SK-N-SH (cell line): Measurements from ENCODE around the gene DNAJC10. TPM values are rescaled to one million over a fixed set of nuclear protein-coding genes. Genes with fewer than 3 reads are reported as not detected.

Source experiments
- CTCF ChIA-PET: fragments of 300-600, 350-600 bp; formaldehyde crosslinking; extraction: SDS; loops from one replicate; lab custom pipeline; 2021; lab: Yijun Ruan, JAX
- POLR2A ChIA-PET: fragments of 350-600 bp; sonication (Branson Sonifier 250); formaldehyde crosslinking; extraction: SDS; loops from one replicate; lab custom pipeline; 2020; ENCODE audit warnings: antibody characterized with exemption, inconsistent platforms; lab: Yijun Ruan, JAX
- DNase-seq: peaks from one replicate; pipeline ENCODE4 v3.0.0; 2012
- H2AFZ ChIP-seq: fragments of 200-600 bp; sonication (generic); 2 replicates; pipeline ENCODE4 v1.8.1; 2016; ENCODE audit warnings: antibody characterized with exemption, mild to moderate bottlenecking, low read depth
- H3F3A ChIP-seq: fragments of 200-600 bp; sonication (generic); replicated peaks from 2 replicates; pipeline ENCODE3; 2016; ENCODE audit warnings: antibody characterized with exemption, mild to moderate bottlenecking; ENCODE audit not compliant: insufficient read depth
- H3K27ac ChIP-seq, 2 experiments: fragments of 200-500 bp in 1 of 2; fragments of 200-600 bp in 1 of 2; sonication (Bioruptor generic) in 1 of 2; sonication (generic), shearing (Covaris generic) in 1 of 2; 2 replicates each; pipeline versions ENCODE4 v1.5.1 to v1.6.1; 2014 to 2016; ENCODE audit warnings: low read depth in 2 of 2, inconsistent platforms in 1 of 2, low read length in 1 of 2, mild to moderate bottlenecking in 1 of 2, mixed read lengths in 1 of 2
- H3K27me3 ChIP-seq: fragments of 200-600 bp; sonication (generic), shearing (Covaris generic); 2 replicates; pipeline ENCODE4 v1.6.1; 2016; ENCODE audit warnings: mixed run types; ENCODE audit not compliant: insufficient read depth
- H3K36me3 ChIP-seq, 2 experiments: fragments of 200-500 bp in 1 of 2; fragments of 200-600 bp in 1 of 2; sonication (Bioruptor generic) in 1 of 2; sonication (generic) in 1 of 2; replicated peaks in 1 of 2; 2 replicates each; pipeline versions ENCODE3 to v1.5.1; 2014 to 2016; ENCODE audit warnings: low read length in 1 of 2, mild to moderate bottlenecking in 1 of 2; ENCODE audit not compliant: insufficient read depth in 2 of 2, control insufficient read depth in 1 of 2
- H3K4me1 ChIP-seq, 2 experiments: fragments of 200-500 bp in 1 of 2; fragments of 200-600 bp in 1 of 2; sonication (Bioruptor generic) in 1 of 2; sonication (generic), shearing (Covaris generic) in 1 of 2; 2 replicates each; pipeline versions ENCODE4 v1.5.1 to v1.6.1; 2014 to 2016; ENCODE audit warnings: low read depth in 1 of 2, low read length in 1 of 2, mixed run types in 1 of 2; ENCODE audit not compliant: insufficient read depth in 2 of 2, control insufficient read depth in 1 of 2
- H3K4me2 ChIP-seq: fragments of 200-600 bp; sonication (generic), shearing (Covaris generic); 2 replicates; pipeline ENCODE4 v1.6.1; 2017; ENCODE audit warnings: mixed run types
- H3K4me3 ChIP-seq, 2 experiments: fragments of 200-500 bp in 1 of 2; fragments of 200-600 bp in 1 of 2; sonication (Bioruptor generic) in 1 of 2; sonication (generic), shearing (Covaris generic) in 1 of 2; 2 replicates each; pipeline versions ENCODE4 v1.5.1 to v1.8.1; 2014 to 2016; ENCODE audit warnings: low read depth in 2 of 2, inconsistent platforms in 1 of 2, low read length in 1 of 2, mild to moderate bottlenecking in 1 of 2, mixed read lengths in 1 of 2, moderate library complexity in 1 of 2
- H3K79me2 ChIP-seq: fragments of 200-600 bp; sonication (generic); 2 replicates; pipeline ENCODE4 v1.8.1; 2017; ENCODE audit warnings: mild to moderate bottlenecking; ENCODE audit not compliant: insufficient read depth
- H3K9ac ChIP-seq: fragments of 200-600 bp; sonication (generic); 2 replicates; pipeline ENCODE4 v1.6.1; 2017; ENCODE audit warnings: mixed run types
- H3K9me2 ChIP-seq: fragments of 200-600 bp; sonication (generic); 2 replicates; pipeline ENCODE4 v1.6.1; 2017; ENCODE audit warnings: mixed run types
- H3K9me3 ChIP-seq: fragments of 200-600 bp; sonication (generic); 2 replicates; pipeline ENCODE4 v1.6.1; 2017; ENCODE audit warnings: mixed run types, mild to moderate bottlenecking, moderate library complexity
- H4K20me1 ChIP-seq: fragments of 200-600 bp; sonication (generic); 2 replicates; pipeline ENCODE4 v1.6.1; 2017; ENCODE audit warnings: mild to moderate bottlenecking, mixed run types; ENCODE audit not compliant: insufficient read depth
- CTCF ChIP-seq: fragments of 200-600 bp; sonication (generic); IDR thresholded peaks from 2 replicates; pipeline ENCODE4 v1.6.1; 2017; ENCODE audit warnings: antibody characterized with exemption, mild to moderate bottlenecking, moderate library complexity
- FOSL2 ChIP-seq: IDR thresholded peaks from 2 replicates; pipeline ENCODE4 v1.4.0; 2012; ENCODE audit warnings: low read depth, mild to moderate bottlenecking, moderate library complexity, borderline replicate concordance
- FOXJ3 ChIP-seq: sonication (generic); formaldehyde crosslinking; IDR thresholded peaks from 2 replicates; pipeline ENCODE4 v1.5.1; 2020; ENCODE audit warnings: mild to moderate bottlenecking, missing genetic modification reagents
- FOXM1 ChIP-seq: IDR thresholded peaks from 2 replicates; pipeline ENCODE4 v1.4.0; 2012; ENCODE audit warnings: low read depth, mild to moderate bottlenecking
- GABPA ChIP-seq: IDR thresholded peaks from 2 replicates; pipeline ENCODE4 v1.4.0; 2012; ENCODE audit warnings: low read depth, mild to moderate bottlenecking
- GATA2 ChIP-seq: sonication (generic); formaldehyde crosslinking; IDR thresholded peaks from 2 replicates; pipeline ENCODE4 v1.5.0; 2020; ENCODE audit warnings: mild to moderate bottlenecking, missing genetic modification reagents
- POLR2AphosphoS5 ChIP-seq: IDR thresholded peaks from 2 replicates; pipeline ENCODE4 v1.6.1; 2012; ENCODE audit warnings: low read depth, low read length
- SMC3 ChIP-seq: IDR thresholded peaks from 2 replicates; pipeline ENCODE4 v1.6.1; 2012; ENCODE audit warnings: low read depth, low read length, improper control_type of control experiment
- TAF1 ChIP-seq: IDR thresholded peaks from 2 replicates; pipeline ENCODE4 v1.6.1; 2012; ENCODE audit warnings: low read depth, mild to moderate bottlenecking, low read length, moderate library complexity, borderline replicate concordance
- TCF12 ChIP-seq: IDR thresholded peaks from 2 replicates; pipeline ENCODE4 v1.4.0; 2012
- TEAD4 ChIP-seq: IDR thresholded peaks from 2 replicates; pipeline ENCODE4 v1.4.0; 2012; ENCODE audit warnings: mild to moderate bottlenecking, borderline replicate concordance; ENCODE audit not compliant: insufficient read depth
- USF1 ChIP-seq: IDR thresholded peaks from 2 replicates; pipeline ENCODE4 v1.4.0; 2012; ENCODE audit warnings: low read depth, borderline replicate concordance
- USF2 ChIP-seq: fragments of 150-350 bp; IDR thresholded peaks from 2 replicates; pipeline ENCODE4 v1.6.1; 2017; ENCODE audit warnings: antibody characterized with exemption, low read length, low read depth, borderline replicate concordance
- WGBS: methylation state at CpG from one replicate; pipeline ENCODE4 v1.1.6; 2017; ENCODE audit warnings: low lambda C conversion rate; 5-methylcytosine and 5-hydroxymethylcytosine counted together
- polyA plus RNA-seq, 3 experiments: library from polyadenylated mRNA; depleted of rRNA; stranded (reverse); fragments of >200 nt; gene quantifications; 2 replicates each; pipeline ENCODE4 v1.2.3, GENCODE V29; 2012

Gene DNAJC10
- polyA plus RNA-seq, 1 of the 3 experiments (the other 2 are of a cell fraction) = 30.8 TPM

- no peak for DNase-seq
These were observed 111.3 kb downstream of the DNAJC10 start for GRCh38 chr2:182827182-182827879.

More at GRCh38 chr2:182827182-182827879, 111.3 kb downstream of the DNAJC10 start:
- no peaks in the 10 kb centered on the region for H3K36me3 ChIP-seq
- no peaks in the 10 kb centered on the region for H3K9me3 ChIP-seq
- no peaks in the 10 kb centered on the region for H3K9me2 ChIP-seq
- no peaks in the 10 kb centered on the region for H3K79me2 ChIP-seq
- no peaks in the 10 kb centered on the region; a peak in 2 of 4 replicates for H3K4me1 ChIP-seq
- H3K27me3 ChIP-seq = no peaks in the 10 kb centered on the region
- H2AFZ ChIP-seq = no peak overlapping the region
- no peak overlapping the region for H3K9ac ChIP-seq
- H3K4me3 ChIP-seq = no peak overlapping the region
- no peaks in the 10 kb centered on the region for H4K20me1 ChIP-seq
- no peak for TF ChIP-seq TAF1
- TF ChIP-seq FOXM1 = no peak
- TF ChIP-seq SMC3 = no peak
- no peak for TF ChIP-seq GATA2 (CRISPR knock-in tag)
- TF ChIP-seq USF1 = no peak
- no peak for TF ChIP-seq POLR2AphosphoS5
- no peak for TF ChIP-seq CTCF
- TF ChIP-seq FOXJ3 = no peak
- no peak for TF ChIP-seq USF2
- TF ChIP-seq FOSL2 = no peak
- TF ChIP-seq TCF12 = no peak
- TF ChIP-seq TEAD4 = no peak
- TF ChIP-seq GABPA = no peak
- H3K27ac ChIP-seq = no peak overlapping the region
- H3K4me2 ChIP-seq = no peak overlapping the region
- POLR2A ChIA-PET = no interaction called here
- no peaks in the 10 kb centered on the region for H3F3A ChIP-seq
- CTCF ChIA-PET = interaction anchor here (1.2 to 1.5 kb wide), 2 partner anchors 31 to 43 kb away, joined by 3 read pairs; no protein-coding TSS in a partner anchor
- 95% methylated on average over 2 of the region's 2 CpGs for WGBS
